SK-N-SH (cell line): Measurements from ENCODE around the gene GTPBP10. TPM values are rescaled to one million over a fixed set of nuclear protein-coding genes. Genes with fewer than 3 reads are reported as not detected.
A peak's percentile ranks its signal among the peaks of the same experiment; 100 is the strongest.

Experiments used
- CTCF ChIA-PET: fragments of 300-600, 350-600 bp; formaldehyde crosslinking; extraction: SDS; loops from one replicate; lab custom pipeline; 2021; lab: Yijun Ruan, JAX
- POLR2A ChIA-PET: fragments of 350-600 bp; sonication (Branson Sonifier 250); formaldehyde crosslinking; extraction: SDS; loops from one replicate; lab custom pipeline; 2020; ENCODE audit warnings: antibody characterized with exemption, inconsistent platforms; lab: Yijun Ruan, JAX
- DNase-seq: peaks from one replicate; pipeline ENCODE4 v3.0.0; 2012
- H2AFZ ChIP-seq: fragments of 200-600 bp; sonication (generic); 2 replicates; pipeline ENCODE4 v1.8.1; 2016; ENCODE audit warnings: antibody characterized with exemption, mild to moderate bottlenecking, low read depth
- H3F3A ChIP-seq: fragments of 200-600 bp; sonication (generic); replicated peaks from 2 replicates; pipeline ENCODE3; 2016; ENCODE audit warnings: antibody characterized with exemption, mild to moderate bottlenecking; ENCODE audit not compliant: insufficient read depth
- H3K27ac ChIP-seq, 2 experiments: fragments of 200-500 bp in 1 of 2; fragments of 200-600 bp in 1 of 2; sonication (Bioruptor generic) in 1 of 2; sonication (generic), shearing (Covaris generic) in 1 of 2; 2 replicates each; pipeline versions ENCODE4 v1.5.1 to v1.6.1; 2014 to 2016; ENCODE audit warnings: low read depth in 2 of 2, inconsistent platforms in 1 of 2, low read length in 1 of 2, mild to moderate bottlenecking in 1 of 2, mixed read lengths in 1 of 2
- H3K27me3 ChIP-seq: fragments of 200-600 bp; sonication (generic), shearing (Covaris generic); 2 replicates; pipeline ENCODE4 v1.6.1; 2016; ENCODE audit warnings: mixed run types; ENCODE audit not compliant: insufficient read depth
- H3K36me3 ChIP-seq, 2 experiments: fragments of 200-500 bp in 1 of 2; fragments of 200-600 bp in 1 of 2; sonication (Bioruptor generic) in 1 of 2; sonication (generic) in 1 of 2; replicated peaks in 1 of 2; 2 replicates each; pipeline versions ENCODE3 to v1.5.1; 2014 to 2016; ENCODE audit warnings: low read length in 1 of 2, mild to moderate bottlenecking in 1 of 2; ENCODE audit not compliant: insufficient read depth in 2 of 2, control insufficient read depth in 1 of 2
- H3K4me1 ChIP-seq, 2 experiments: fragments of 200-500 bp in 1 of 2; fragments of 200-600 bp in 1 of 2; sonication (Bioruptor generic) in 1 of 2; sonication (generic), shearing (Covaris generic) in 1 of 2; 2 replicates each; pipeline versions ENCODE4 v1.5.1 to v1.6.1; 2014 to 2016; ENCODE audit warnings: low read depth in 1 of 2, low read length in 1 of 2, mixed run types in 1 of 2; ENCODE audit not compliant: insufficient read depth in 2 of 2, control insufficient read depth in 1 of 2
- H3K4me2 ChIP-seq: fragments of 200-600 bp; sonication (generic), shearing (Covaris generic); 2 replicates; pipeline ENCODE4 v1.6.1; 2017; ENCODE audit warnings: mixed run types
- H3K4me3 ChIP-seq, 2 experiments: fragments of 200-500 bp in 1 of 2; fragments of 200-600 bp in 1 of 2; sonication (Bioruptor generic) in 1 of 2; sonication (generic), shearing (Covaris generic) in 1 of 2; 2 replicates each; pipeline versions ENCODE4 v1.5.1 to v1.8.1; 2014 to 2016; ENCODE audit warnings: low read depth in 2 of 2, inconsistent platforms in 1 of 2, low read length in 1 of 2, mild to moderate bottlenecking in 1 of 2, mixed read lengths in 1 of 2, moderate library complexity in 1 of 2
- H3K79me2 ChIP-seq: fragments of 200-600 bp; sonication (generic); 2 replicates; pipeline ENCODE4 v1.8.1; 2017; ENCODE audit warnings: mild to moderate bottlenecking; ENCODE audit not compliant: insufficient read depth
- H3K9ac ChIP-seq: fragments of 200-600 bp; sonication (generic); 2 replicates; pipeline ENCODE4 v1.6.1; 2017; ENCODE audit warnings: mixed run types
- H3K9me2 ChIP-seq: fragments of 200-600 bp; sonication (generic); 2 replicates; pipeline ENCODE4 v1.6.1; 2017; ENCODE audit warnings: mixed run types
- H3K9me3 ChIP-seq: fragments of 200-600 bp; sonication (generic); 2 replicates; pipeline ENCODE4 v1.6.1; 2017; ENCODE audit warnings: mixed run types, mild to moderate bottlenecking, moderate library complexity
- H4K20me1 ChIP-seq: fragments of 200-600 bp; sonication (generic); 2 replicates; pipeline ENCODE4 v1.6.1; 2017; ENCODE audit warnings: mild to moderate bottlenecking, mixed run types; ENCODE audit not compliant: insufficient read depth
- CHD2 ChIP-seq: fragments of 150-350 bp; IDR thresholded peaks from 2 replicates; pipeline ENCODE4 v1.6.1; 2018; ENCODE audit warnings: low read length; ENCODE audit not compliant: partially characterized antibody
- EZH2phosphoT487 ChIP-seq: fragments of 200-600 bp; sonication (generic); IDR thresholded peaks from 2 replicates; pipeline ENCODE4 v1.6.1; 2017; ENCODE audit warnings: low read depth, mixed run types, mild to moderate bottlenecking, antibody characterized with exemption, moderate library complexity, borderline replicate concordance
- FOXJ3 ChIP-seq: sonication (generic); formaldehyde crosslinking; IDR thresholded peaks from 2 replicates; pipeline ENCODE4 v1.5.1; 2020; ENCODE audit warnings: mild to moderate bottlenecking, missing genetic modification reagents
- GABPA ChIP-seq: IDR thresholded peaks from 2 replicates; pipeline ENCODE4 v1.4.0; 2012; ENCODE audit warnings: low read depth, mild to moderate bottlenecking
- JUND ChIP-seq: IDR thresholded peaks from 2 replicates; pipeline ENCODE4 v1.4.0; 2012
- MEF2A ChIP-seq: IDR thresholded peaks from 2 replicates; pipeline ENCODE4 v1.4.0; 2012; ENCODE audit warnings: low read depth, borderline replicate concordance
- MXI1 ChIP-seq: IDR thresholded peaks from 2 replicates; pipeline ENCODE4 v1.6.1; 2012; ENCODE audit warnings: mild to moderate bottlenecking, low read depth, low read length, improper control_type of control experiment
- NRF1 ChIP-seq: IDR thresholded peaks from 2 replicates; pipeline ENCODE4 v1.6.1; 2012; ENCODE audit warnings: low read depth, mild to moderate bottlenecking, low read length
- RXRA ChIP-seq: IDR thresholded peaks from 2 replicates; pipeline ENCODE4 v1.4.0; 2012; ENCODE audit warnings: low read depth, mild to moderate bottlenecking, borderline replicate concordance
- SMC3 ChIP-seq: IDR thresholded peaks from 2 replicates; pipeline ENCODE4 v1.6.1; 2012; ENCODE audit warnings: low read depth, low read length, improper control_type of control experiment
- TEAD4 ChIP-seq: IDR thresholded peaks from 2 replicates; pipeline ENCODE4 v1.4.0; 2012; ENCODE audit warnings: mild to moderate bottlenecking, borderline replicate concordance; ENCODE audit not compliant: insufficient read depth
- WGBS: methylation state at CpG from one replicate; pipeline ENCODE4 v1.1.6; 2017; ENCODE audit warnings: low lambda C conversion rate; 5-methylcytosine and 5-hydroxymethylcytosine counted together
- polyA plus RNA-seq, 3 experiments: library from polyadenylated mRNA; depleted of rRNA; stranded (reverse); fragments of >200 nt; gene quantifications; 2 replicates each; pipeline ENCODE4 v1.2.3, GENCODE V29; 2012
- TF ChIP-seq, protein P1 (sequence below): IDR thresholded peaks from 2 replicates; pipeline ENCODE4; 2012
- TF ChIP-seq, protein P2 (sequence below): fragments of 150-350 bp; IDR thresholded peaks from 2 replicates; pipeline ENCODE4 v1.6.1; 2017; ENCODE audit warnings: antibody characterized with exemption, low read length, low read depth, borderline replicate concordance
- TF ChIP-seq, protein P3 (sequence below): fragments of 200-600 bp; sonication (generic); IDR thresholded peaks from 2 replicates; pipeline ENCODE4 v1.6.1; 2017; ENCODE audit warnings: antibody characterized with exemption, mild to moderate bottlenecking, moderate library complexity
- TF ChIP-seq, protein P4 (sequence below): IDR thresholded peaks from 2 replicates; pipeline ENCODE4 v1.4.0; 2012; ENCODE audit warnings: low read depth
- TF ChIP-seq, protein P5 (sequence below): IDR thresholded peaks from 2 replicates; pipeline ENCODE4 v1.4.0; 2012; ENCODE audit warnings: low read depth, borderline replicate concordance

The GTPBP10 gene
- polyA plus RNA-seq, 1 of the 3 experiments (the other 2 are of a cell fraction): 8.5 TPM

DNA sequence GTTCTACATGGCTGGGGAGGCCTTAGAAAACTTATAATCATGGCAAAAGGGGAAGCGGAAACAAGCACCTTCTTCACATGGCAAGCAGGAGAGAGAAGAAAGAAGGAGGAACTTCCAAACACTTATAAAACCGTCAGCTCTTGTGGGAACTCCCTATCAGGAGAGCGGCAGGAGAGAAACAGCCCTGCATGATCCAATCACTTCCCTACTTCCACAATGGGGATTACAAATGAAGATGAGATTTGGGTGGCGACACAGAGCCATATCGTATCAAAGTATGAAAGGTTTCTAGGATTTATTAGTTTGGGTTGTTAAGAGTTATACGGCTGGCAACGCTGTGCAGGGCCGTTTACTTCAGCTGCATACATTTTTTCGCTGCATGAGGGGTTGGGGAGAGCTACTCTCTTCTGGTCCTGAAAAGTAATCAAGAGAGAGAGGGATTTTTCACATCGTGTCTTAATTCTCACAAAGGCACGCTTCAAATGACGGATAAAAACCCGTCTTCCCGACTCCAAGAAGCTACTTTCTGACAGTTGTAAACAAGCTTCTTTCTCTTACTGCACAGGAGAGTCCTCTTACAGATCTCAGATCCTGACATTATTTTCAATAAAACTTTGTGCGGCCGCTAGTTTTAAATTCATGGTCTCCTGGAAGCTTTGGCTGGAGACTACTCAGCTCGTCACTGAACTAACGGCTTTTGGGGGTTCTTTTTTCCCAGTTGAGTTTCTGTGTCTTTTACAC is 751 bp upstream of the GTPBP10 start:
- H3K27ac ChIP-seq: peak overlapping the region; percentile 74 to 82
- H3K4me3 ChIP-seq: peak overlapping the region; percentile 81 to 95
- TF ChIP-seq, protein P1, sequence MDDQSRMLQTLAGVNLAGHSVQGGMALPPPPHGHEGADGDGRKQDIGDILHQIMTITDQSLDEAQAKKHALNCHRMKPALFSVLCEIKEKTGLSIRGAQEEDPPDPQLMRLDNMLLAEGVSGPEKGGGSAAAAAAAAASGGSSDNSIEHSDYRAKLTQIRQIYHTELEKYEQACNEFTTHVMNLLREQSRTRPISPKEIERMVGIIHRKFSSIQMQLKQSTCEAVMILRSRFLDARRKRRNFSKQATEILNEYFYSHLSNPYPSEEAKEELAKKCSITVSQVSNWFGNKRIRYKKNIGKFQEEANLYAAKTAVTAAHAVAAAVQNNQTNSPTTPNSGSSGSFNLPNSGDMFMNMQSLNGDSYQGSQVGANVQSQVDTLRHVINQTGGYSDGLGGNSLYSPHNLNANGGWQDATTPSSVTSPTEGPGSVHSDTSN: no peak
- TF ChIP-seq RXRA: no peak
- no peak for TF ChIP-seq CHD2
- no peak for TF ChIP-seq EZH2phosphoT487
- TF ChIP-seq NRF1: no peak
- no peak for TF ChIP-seq SMC3
- TF ChIP-seq JUND: no peak
- TF ChIP-seq, protein P2, sequence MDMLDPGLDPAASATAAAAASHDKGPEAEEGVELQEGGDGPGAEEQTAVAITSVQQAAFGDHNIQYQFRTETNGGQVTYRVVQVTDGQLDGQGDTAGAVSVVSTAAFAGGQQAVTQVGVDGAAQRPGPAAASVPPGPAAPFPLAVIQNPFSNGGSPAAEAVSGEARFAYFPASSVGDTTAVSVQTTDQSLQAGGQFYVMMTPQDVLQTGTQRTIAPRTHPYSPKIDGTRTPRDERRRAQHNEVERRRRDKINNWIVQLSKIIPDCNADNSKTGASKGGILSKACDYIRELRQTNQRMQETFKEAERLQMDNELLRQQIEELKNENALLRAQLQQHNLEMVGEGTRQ: no peak
- no peak for TF ChIP-seq GABPA
- TF ChIP-seq MXI1: no peak
- TF ChIP-seq, protein P3, sequence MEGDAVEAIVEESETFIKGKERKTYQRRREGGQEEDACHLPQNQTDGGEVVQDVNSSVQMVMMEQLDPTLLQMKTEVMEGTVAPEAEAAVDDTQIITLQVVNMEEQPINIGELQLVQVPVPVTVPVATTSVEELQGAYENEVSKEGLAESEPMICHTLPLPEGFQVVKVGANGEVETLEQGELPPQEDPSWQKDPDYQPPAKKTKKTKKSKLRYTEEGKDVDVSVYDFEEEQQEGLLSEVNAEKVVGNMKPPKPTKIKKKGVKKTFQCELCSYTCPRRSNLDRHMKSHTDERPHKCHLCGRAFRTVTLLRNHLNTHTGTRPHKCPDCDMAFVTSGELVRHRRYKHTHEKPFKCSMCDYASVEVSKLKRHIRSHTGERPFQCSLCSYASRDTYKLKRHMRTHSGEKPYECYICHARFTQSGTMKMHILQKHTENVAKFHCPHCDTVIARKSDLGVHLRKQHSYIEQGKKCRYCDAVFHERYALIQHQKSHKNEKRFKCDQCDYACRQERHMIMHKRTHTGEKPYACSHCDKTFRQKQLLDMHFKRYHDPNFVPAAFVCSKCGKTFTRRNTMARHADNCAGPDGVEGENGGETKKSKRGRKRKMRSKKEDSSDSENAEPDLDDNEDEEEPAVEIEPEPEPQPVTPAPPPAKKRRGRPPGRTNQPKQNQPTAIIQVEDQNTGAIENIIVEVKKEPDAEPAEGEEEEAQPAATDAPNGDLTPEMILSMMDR: no peak
- no peak for TF ChIP-seq MEF2A
- no peak for TF ChIP-seq FOXJ3 (CRISPR knock-in tag)
- TF ChIP-seq TEAD4: no peak
- TF ChIP-seq, protein P4, sequence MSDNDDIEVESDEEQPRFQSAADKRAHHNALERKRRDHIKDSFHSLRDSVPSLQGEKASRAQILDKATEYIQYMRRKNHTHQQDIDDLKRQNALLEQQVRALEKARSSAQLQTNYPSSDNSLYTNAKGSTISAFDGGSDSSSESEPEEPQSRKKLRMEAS: no peak
- TF ChIP-seq, protein P5, sequence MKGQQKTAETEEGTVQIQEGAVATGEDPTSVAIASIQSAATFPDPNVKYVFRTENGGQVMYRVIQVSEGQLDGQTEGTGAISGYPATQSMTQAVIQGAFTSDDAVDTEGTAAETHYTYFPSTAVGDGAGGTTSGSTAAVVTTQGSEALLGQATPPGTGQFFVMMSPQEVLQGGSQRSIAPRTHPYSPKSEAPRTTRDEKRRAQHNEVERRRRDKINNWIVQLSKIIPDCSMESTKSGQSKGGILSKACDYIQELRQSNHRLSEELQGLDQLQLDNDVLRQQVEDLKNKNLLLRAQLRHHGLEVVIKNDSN: no peak
- peak overlapping the region; percentile 91 for H3K9ac ChIP-seq
- peak; percentile 39 for DNase-seq
- H3K9me2 ChIP-seq: no peaks in the 10 kb centered on the region
- H3K4me2 ChIP-seq: peak overlapping the region; percentile 84
- POLR2A ChIA-PET: interaction anchor here (0.7 to 1.0 kb wide), 4 partner anchors 9 to 1900 kb away, joined by 3 to 4 read pairs (median 4); partner anchors contain the start of genes ANKIB1 and KRIT1
- H4K20me1 ChIP-seq: no peaks in the 10 kb centered on the region
- H3K9me3 ChIP-seq: no peaks in the 10 kb centered on the region
- peaks cover 42% of the 10 kb centered on the region for H3K79me2 ChIP-seq
- 14% methylated on average over 18 of the region's 18 CpGs for WGBS
- CTCF ChIA-PET: interaction anchor here (0.7 to 2.1 kb wide), 29 partner anchors 8 to 251 kb away, joined by 3 to 11 read pairs (median 4); partner anchors contain the start of genes CLDN12, FAM237B and STEAP2
- H3K4me1 ChIP-seq: peaks cover 7 to 15% of the 10 kb centered on the region in 2 experiments; a peak in 3 of 4 replicates
- peaks cover 0 to 4% of the 10 kb centered on the region in 2 experiments for H3K36me3 ChIP-seq
- H3K27me3 ChIP-seq: no peaks in the 10 kb centered on the region
- H2AFZ ChIP-seq: peak overlapping the region; percentile 100
- peaks cover 6% of the 10 kb centered on the region for H3F3A ChIP-seq
